ENCODE data around the gene PARD3. TPM values are rescaled to one million over a fixed set of nuclear protein-coding genes. Genes with fewer than 3 reads are reported as not detected.

The PARD3 gene
- total and polyA plus RNA-seq, 10 of the 15 experiments (the other 5 are each of a cell fraction or from before 2014, with no cell fraction given), result 2.6 to 43.1 (median 13.9) TPM

DNA sequence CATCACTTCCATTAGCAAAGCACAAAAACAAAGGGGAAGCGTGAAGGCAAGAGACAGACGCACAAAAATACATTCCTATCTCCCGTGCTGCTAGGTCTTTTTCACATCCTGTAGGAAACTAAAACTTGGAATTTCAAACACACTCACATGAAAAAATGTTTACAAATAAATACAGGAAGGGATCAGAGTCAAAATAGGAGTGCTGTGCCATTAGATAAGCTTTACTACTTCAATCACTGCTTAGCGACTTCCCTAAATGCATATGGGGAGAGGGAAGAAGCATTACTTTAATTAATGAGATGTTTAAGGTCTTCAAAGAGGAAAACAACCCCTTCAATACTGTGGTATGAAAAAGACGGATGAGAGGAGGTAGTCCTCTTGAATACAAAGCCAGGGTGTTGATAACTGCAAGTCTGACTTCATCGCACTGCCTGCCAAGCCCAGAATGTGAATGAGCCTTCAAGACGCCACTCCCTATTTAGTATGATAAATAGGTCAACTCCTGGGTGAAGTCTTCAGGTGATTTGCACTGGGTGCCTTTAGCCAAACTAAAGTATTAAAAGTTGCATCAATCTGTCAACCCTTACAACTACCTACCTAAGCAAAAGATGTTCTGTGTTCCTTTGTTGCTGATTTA, 13.9 kb downstream of the PARD3 start (continued):
- TF ChIP-seq, protein P1, sequence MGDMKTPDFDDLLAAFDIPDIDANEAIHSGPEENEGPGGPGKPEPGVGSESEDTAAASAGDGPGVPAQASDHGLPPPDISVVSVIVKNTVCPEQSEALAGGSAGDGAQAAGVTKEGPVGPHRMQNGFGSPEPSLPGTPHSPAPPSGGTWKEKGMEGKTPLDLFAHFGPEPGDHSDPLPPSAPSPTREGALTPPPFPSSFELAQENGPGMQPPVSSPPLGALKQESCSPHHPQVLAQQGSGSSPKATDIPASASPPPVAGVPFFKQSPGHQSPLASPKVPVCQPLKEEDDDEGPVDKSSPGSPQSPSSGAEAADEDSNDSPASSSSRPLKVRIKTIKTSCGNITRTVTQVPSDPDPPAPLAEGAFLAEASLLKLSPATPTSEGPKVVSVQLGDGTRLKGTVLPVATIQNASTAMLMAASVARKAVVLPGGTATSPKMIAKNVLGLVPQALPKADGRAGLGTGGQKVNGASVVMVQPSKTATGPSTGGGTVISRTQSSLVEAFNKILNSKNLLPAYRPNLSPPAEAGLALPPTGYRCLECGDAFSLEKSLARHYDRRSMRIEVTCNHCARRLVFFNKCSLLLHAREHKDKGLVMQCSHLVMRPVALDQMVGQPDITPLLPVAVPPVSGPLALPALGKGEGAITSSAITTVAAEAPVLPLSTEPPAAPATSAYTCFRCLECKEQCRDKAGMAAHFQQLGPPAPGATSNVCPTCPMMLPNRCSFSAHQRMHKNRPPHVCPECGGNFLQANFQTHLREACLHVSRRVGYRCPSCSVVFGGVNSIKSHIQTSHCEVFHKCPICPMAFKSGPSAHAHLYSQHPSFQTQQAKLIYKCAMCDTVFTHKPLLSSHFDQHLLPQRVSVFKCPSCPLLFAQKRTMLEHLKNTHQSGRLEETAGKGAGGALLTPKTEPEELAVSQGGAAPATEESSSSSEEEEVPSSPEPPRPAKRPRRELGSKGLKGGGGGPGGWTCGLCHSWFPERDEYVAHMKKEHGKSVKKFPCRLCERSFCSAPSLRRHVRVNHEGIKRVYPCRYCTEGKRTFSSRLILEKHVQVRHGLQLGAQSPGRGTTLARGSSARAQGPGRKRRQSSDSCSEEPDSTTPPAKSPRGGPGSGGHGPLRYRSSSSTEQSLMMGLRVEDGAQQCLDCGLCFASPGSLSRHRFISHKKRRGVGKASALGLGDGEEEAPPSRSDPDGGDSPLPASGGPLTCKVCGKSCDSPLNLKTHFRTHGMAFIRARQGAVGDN (IDR thresholded peaks at IDR 0.05), result no peak
- TF ChIP-seq, protein P2, sequence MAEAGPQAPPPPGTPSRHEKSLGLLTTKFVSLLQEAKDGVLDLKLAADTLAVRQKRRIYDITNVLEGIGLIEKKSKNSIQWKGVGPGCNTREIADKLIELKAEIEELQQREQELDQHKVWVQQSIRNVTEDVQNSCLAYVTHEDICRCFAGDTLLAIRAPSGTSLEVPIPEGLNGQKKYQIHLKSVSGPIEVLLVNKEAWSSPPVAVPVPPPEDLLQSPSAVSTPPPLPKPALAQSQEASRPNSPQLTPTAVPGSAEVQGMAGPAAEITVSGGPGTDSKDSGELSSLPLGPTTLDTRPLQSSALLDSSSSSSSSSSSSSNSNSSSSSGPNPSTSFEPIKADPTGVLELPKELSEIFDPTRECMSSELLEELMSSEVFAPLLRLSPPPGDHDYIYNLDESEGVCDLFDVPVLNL (IDR thresholded peaks at IDR 0.05; ENCODE audit: low read depth, low read length), result no peak
- no peak for TF ChIP-seq ATF7 (IDR thresholded peaks at IDR 0.05; ENCODE audit: low read depth)
- TF ChIP-seq RAD21 (IDR thresholded peaks at IDR 0.05; ENCODE audit: insufficient read depth, low read depth, low read length), result no peak
- TF ChIP-seq HDGF (IDR thresholded peaks at IDR 0.05), result no peak
- no peak for TF ChIP-seq SMC3 (IDR thresholded peaks at IDR 0.05; ENCODE audit: borderline replicate concordance, low read length)
- no peak for TF ChIP-seq BACH1 (IDR thresholded peaks at IDR 0.05; ENCODE audit: borderline replicate concordance)
- TF ChIP-seq NFYA (IDR thresholded peaks at IDR 0.05; ENCODE audit: borderline replicate concordance, low read depth, low read length), result no peak

Data from GM12878 (cell line).